GM12865 (cell line): Measurements from ENCODE around the gene SENP1.

Source experiments
- DNase-seq: peaks from one replicate; pipeline ENCODE4 v3.0.0; 2010; ENCODE audit warnings: low read depth
- H3K4me3 ChIP-seq: 2 replicates; pipeline ENCODE4 v1.5.1; 2011; ENCODE audit warnings: mild to moderate bottlenecking, low read depth, low read length, control low read depth
- CTCF ChIP-seq: IDR thresholded peaks from 2 replicates; pipeline ENCODE4 v1.5.1; 2011; ENCODE audit warnings: low read length, control low read depth, low read depth, inconsistent platforms; ENCODE audit not compliant: insufficient read depth; ENCODE audit errors: missing control alignments

SENP1 gene

GRCh38 chr12:47993491-47993890 lies 112.4 kb downstream of the SENP1 start:
- DNase-seq = no peak
- H3K4me3 ChIP-seq = no peak overlapping the region
- TF ChIP-seq CTCF = no peak
